ENCODE data around the gene BRICD5.

DNA sequence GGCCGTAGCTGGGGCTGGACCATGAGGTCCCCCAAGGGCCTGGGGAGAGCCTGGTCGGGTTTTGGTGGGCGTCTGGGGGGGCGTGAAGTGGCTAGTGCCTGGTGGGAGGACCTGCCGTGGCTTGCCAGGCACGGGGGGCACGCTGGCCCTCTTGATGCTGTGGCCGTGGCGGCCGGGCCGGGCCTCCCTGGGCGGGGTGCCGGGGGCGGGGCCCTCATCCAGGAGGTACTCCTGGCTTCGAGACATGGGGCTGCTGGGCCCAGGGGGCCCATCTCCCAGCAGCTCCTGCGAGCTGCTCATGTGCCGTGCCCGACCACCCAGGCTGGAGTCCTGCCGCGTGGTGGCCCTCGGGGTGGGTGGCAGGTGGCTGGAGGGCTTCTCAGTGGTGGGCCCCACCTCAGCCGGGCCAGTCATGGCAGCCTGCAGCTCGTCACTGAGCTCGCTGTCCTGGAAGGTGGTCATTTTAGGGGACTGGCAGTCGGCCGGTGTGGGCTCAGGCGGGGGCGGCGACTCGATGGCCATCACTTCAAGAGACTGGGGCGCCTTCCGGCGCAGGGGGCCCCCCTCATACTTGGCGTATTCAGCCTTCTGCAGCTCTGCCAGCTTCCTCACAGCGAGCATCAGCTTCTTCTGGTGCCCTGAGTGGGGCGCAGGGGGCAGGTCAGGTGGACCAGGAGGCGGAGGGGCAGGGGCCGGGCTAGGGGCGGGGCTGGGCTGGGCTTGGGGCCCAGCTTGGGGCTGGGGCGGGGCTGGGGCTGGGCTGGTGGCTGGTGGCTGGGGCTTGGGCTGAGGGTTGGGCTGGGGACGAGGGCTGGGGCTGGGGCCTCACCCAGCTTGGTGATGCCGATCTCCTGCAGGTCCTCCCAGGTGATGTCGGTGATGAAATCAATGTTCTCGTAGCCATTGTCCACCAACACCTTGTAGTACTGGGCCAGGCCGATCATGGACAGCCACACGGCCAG, 29.4 kb downstream of the BRICD5 start:
- no peak for TF ChIP-seq ZFX (IDR thresholded peaks at IDR 0.05; ENCODE audit: borderline replicate concordance)
- TF ChIP-seq, protein P1, sequence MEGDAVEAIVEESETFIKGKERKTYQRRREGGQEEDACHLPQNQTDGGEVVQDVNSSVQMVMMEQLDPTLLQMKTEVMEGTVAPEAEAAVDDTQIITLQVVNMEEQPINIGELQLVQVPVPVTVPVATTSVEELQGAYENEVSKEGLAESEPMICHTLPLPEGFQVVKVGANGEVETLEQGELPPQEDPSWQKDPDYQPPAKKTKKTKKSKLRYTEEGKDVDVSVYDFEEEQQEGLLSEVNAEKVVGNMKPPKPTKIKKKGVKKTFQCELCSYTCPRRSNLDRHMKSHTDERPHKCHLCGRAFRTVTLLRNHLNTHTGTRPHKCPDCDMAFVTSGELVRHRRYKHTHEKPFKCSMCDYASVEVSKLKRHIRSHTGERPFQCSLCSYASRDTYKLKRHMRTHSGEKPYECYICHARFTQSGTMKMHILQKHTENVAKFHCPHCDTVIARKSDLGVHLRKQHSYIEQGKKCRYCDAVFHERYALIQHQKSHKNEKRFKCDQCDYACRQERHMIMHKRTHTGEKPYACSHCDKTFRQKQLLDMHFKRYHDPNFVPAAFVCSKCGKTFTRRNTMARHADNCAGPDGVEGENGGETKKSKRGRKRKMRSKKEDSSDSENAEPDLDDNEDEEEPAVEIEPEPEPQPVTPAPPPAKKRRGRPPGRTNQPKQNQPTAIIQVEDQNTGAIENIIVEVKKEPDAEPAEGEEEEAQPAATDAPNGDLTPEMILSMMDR (IDR thresholded peaks at IDR 0.05): no peak
